ENCODE results near the gene CTNNA2.

The CTNNA2 gene

GRCh38 chr2:80068038-80068731 is 555.3 kb downstream of the CTNNA2 start:
- no peak overlapping the region for H3K27ac ChIP-seq
- TF ChIP-seq ZFX (IDR thresholded peaks at IDR 0.05; ENCODE audit: borderline replicate concordance), result no peak
- no peak for TF ChIP-seq CTCF (IDR thresholded peaks at IDR 0.05)

GRCh38 chr2:80070587-80070986 is 557.7 kb downstream of the CTNNA2 start:
- TF ChIP-seq ZFX (IDR thresholded peaks at IDR 0.05; ENCODE audit: borderline replicate concordance), result no peak
- TF ChIP-seq CTCF (IDR thresholded peaks at IDR 0.05), result no peak
- no peak overlapping the region for H3K27ac ChIP-seq

- TF ChIP-seq CTCF (IDR thresholded peaks at IDR 0.05) (no peak), ZFX (IDR thresholded peaks at IDR 0.05; ENCODE audit: borderline replicate concordance) (no peak)
- H3K27ac ChIP-seq, result no peak overlapping the region
These were observed 559.1 kb downstream of the CTNNA2 start for GRCh38 chr2:80071941-80072340.

- H3K27ac ChIP-seq, result no peak overlapping the region
- TF ChIP-seq CTCF (IDR thresholded peaks at IDR 0.05) (peak; percentile 90), ZFX (IDR thresholded peaks at IDR 0.05; ENCODE audit: borderline replicate concordance) (no peak)
These were observed 560.3 kb downstream of the CTNNA2 start for GRCh38 chr2:80073134-80073561.

- TF ChIP-seq CTCF (IDR thresholded peaks at IDR 0.05) (no peak), ZFX (IDR thresholded peaks at IDR 0.05; ENCODE audit: borderline replicate concordance) (no peak)
These were observed 561.6 kb downstream of the CTNNA2 start for GRCh38 chr2:80074321-80075070.

GRCh38 chr2:80075719-80076118 is 562.9 kb downstream of the CTNNA2 start:
- no peak overlapping the region for H3K27ac ChIP-seq
- no peak for TF ChIP-seq ZFX (IDR thresholded peaks at IDR 0.05; ENCODE audit: borderline replicate concordance)
- no peak for TF ChIP-seq CTCF (IDR thresholded peaks at IDR 0.05)

More at GRCh38 chr2:80074321-80075070, 561.6 kb downstream of the CTNNA2 start:
- H3K27ac ChIP-seq, result no peak overlapping the region

Data from 22Rv1 (cell line).